Activated naive CD4-positive, alpha-beta T cell (primary cell): ENCODE results near the gene ADCY2.

ENCODE experiments used
- DNase-seq, 4 experiments: peaks; one replicate each; lab custom pipeline; 2025; lab: John Stamatoyannopoulos, UW

ADCY2 gene

DNA sequence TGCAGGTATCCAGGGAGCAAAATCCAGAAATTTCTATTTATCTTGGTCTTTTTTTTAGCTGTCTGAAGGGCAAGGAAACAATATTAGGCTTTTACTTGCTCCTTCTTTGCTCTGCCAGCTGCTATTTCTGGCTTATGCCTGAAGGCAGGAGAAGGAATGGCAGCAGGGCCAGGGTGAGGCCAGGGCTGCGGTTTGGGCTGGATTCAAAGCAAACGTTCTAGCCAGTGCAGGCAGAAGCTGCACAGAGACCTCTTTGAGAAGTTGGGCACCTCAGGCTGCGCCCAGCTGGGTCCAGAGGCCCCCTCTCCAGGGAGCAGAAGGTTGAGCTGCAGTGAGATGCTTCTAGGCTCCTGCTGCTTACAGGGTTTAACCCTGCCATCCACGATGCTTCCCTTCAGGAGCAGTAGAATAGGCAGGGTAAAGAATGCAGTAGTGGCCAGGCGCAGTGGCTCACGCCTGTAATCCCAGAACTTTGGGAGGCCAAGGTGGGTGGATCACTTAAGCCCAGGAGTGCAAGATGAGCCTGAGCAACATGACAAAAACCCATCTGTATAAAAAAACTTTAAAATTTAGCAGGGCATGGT lies 201.2 kb downstream of the ADCY2 start:
- no peak for DNase-seq

DNA sequence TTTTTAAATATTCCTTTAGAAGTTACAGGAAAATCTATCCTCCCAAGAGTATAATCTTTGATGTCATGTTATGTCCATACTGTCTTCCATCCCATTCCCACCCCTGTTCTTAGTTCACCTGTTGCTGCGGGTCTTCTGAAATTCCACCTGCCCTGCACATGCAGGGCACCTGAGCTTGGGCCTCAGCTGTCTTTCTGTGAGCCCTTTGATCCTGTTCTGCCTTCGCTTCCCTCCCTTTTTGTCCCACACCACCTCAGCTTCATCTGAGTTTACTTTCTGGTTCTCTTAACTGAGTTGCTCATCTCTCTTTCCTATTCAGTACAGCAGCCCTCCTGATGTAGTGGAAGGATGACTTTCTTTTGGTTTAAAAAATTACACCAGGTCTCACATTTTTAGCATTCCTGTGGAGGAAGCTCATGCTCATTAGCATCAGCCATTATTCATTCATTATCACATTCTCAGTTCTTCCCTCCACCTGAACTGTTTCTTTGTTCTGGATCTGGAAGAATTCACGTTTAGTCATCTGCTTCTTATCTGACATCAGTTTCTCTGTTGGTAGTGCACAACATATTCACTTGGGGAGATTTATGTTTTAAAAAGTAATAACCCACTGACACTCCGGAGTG lies 211.0 kb downstream of the ADCY2 start:
- DNase-seq, result no peak

DNA sequence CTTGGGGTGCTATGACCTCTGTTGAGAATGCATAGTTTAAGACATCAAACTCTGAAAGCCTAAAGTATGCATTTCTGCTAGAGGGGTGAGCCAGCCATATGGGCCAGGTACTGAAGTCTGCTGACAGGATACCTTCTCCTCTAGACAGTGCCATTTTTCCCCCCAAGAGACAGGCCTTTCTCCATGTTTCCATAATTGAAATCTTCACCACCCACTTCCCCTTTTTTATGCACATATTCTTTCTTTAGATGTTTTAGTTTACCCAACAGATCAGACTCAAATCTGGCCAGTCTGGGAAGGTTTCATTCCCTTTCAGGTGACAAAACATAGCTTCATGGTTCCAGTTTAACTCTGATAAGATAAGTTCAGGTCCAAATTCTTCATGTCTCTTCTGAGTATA lies 212.8 kb downstream of the ADCY2 start:
- DNase-seq, result no peak

DNA sequence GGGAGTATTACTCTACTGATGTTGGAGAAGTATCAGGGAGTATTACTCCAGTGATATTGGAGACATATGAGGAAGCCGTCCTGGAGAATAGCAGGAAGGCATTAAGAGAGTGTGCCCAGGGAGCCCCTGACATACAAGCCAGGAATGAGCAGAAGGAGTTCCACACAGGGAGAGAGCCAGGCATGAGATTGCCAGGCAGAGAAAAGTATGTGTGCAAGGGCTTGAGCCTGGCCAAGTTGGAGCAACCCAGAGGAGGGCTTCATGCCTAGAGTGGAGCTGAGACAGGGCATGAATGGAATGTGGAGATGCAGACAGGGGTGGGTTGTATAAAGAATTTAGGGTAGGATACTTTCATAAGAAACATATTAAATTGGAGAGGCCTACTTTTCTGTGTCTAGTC lies 213.8 kb downstream of the ADCY2 start:
- DNase-seq, result no peak

DNA sequence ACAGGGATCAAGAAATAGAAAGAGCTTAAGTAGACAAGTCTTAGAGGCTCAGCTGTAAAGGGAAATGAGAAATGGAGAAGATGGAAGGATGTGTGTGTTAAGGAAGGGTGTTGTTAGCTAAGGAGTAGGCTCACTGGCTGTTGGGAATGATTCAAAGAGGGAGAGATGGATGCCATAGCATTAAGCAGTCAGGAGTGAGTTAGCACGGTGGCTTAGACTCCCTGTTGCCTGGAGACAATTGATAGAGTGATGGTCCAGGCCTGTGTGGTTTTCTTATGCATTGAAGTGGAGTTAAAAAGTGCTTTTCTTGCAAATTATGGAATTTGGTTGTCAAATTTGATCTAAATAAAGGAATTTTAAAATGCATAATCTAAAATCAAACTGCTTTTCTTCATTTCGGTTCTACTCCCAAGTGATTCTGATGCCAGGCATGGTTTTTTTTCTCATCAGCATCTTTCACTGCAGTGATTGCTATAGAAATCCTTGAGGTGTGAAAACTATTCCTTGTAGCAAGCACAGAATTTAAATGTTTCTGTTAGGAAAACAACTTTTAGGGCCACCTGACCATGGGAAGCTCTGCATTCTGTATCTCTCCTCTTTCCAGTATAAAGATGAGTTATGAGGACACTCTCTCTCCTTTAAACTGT lies 214.7 kb downstream of the ADCY2 start:
- no peak for DNase-seq

DNA sequence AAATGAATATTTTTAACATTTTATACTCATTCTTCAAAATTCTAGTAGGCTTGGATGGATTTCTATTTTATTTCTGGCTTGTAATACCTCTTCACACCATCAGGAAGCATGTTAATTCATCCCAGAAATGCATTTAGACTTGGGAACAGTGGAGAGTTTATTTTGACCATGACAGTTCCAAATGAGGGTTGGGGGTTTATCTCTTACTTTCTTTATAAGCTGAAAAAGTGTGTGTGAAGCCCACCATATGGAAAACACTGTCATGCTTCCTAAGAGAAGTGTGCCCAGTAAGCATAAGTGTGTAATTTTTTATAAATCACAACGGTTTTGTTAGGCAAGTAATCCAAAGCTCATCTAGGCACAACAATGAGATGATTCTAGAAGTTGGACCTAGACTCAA lies 215.6 kb downstream of the ADCY2 start:
- DNase-seq, result no peak

DNA sequence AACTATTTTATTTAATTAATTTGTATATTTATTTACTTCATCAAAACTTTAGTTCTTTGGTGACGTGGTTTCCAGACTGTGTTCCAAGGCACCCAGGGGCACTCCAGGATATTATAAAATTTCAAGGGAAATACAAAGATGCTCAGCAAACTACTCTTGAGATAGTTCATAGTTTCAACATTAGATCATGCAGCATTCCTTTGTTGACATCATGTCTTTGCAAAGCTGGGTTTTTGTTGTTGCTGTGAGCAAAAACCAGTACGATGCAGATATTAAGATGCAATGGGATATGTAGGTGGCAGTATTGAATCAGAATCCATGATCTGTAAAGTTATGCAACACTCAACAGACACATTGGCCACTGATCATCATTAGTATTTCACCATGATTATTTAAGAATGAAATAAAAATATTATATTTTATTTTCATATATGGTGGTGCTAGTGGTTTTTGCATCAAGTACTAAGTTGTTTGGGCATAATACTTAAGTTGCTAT lies 219.7 kb downstream of the ADCY2 start:
- DNase-seq, result no peak

DNA sequence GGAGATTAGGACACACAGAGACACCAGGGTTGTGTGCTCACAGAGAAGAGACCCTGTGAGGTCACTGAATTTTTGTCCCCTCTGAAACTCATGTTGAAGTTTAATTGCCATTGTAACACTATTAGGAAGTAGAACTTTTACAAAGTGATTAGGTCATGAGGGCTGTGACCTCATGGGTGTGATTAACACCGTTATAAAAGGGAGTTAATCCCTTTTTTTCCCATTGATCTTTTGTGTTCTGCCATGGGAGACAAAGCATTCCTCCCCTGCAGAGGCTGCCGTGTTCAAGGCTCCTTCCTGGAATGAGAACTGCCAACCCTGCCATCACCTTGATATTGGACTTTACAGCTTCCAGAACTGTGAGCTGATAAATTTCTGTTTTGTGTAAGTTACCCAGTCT lies 221.0 kb downstream of the ADCY2 start:
- DNase-seq, result no peak

DNA sequence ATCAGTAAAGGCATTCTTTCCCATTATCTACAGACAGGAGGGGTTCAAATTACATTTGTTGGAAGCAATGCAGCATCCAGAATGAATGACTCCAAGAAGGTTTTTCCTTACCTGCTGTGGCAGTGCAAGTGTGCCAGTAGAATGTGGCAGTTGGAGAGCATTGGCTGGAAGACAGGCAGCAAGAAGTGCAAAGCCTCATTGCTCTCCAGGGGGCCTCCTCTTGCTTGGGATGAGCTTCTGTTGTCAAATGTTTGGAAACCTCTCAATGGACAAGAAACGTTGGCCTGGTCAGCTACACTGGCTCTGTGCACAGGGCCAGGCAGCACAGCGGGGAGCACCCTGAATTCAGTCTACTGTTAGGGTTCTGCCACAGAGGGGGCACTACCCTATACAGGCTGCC lies 226.6 kb downstream of the ADCY2 start:
- DNase-seq, result no peak

DNA sequence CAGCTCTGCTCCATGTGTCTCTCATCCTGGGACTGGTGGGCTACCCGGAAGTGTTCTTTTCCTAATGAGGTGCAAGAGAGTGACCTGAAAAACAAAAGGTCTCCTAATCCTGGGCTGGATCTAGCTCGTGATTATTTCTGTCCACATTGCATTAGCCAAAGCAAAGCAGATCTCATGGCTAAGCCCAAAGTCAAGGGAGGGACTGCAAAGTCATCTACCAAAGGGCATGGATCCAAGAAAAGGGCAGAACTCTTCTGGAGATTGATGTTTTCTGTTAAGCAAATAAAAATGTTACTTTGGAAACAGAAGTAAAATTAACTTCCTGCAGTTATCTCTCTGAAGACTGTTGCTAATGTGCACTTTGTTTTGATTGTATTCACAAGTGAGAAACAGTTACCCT lies 229.8 kb downstream of the ADCY2 start:
- DNase-seq, result no peak

DNA sequence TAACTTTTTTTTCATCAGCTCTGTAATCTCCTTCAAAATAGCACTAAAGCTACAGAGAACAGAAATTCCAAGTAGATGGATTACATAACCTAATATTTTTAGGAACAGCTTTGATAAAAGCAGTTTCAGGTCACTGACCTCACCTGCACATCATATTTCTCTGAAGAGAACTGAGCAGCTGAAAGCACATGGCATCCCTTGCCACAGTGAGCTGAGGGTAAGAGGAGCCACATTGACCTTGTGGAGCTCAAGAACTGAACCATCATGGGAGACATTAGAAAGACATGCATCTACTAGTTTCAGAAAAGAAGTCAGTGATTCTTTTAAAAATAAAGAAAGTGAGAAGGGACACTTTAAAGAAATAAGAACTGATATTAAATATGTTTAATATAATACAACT lies 232.3 kb downstream of the ADCY2 start:
- no peak for DNase-seq

DNA sequence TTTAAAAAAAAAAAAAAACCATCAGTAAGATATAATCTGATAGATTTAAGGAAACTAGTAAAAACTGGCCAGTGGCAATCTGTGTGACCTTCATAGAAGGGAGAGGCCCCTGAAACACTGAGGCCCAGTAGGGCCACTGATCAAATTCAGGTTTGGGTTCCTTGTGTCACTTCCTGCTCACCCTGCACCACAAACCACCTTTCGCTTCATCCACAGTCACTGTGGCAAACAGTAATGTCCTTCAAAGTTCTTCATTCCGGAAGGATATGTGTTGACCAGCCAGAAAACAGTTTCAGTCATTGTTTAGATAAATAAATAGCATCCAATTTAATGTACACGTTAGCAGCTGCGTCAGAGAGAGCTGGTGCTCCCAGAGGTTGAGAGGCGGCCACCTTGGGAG lies 232.9 kb downstream of the ADCY2 start:
- no peak for DNase-seq

DNA sequence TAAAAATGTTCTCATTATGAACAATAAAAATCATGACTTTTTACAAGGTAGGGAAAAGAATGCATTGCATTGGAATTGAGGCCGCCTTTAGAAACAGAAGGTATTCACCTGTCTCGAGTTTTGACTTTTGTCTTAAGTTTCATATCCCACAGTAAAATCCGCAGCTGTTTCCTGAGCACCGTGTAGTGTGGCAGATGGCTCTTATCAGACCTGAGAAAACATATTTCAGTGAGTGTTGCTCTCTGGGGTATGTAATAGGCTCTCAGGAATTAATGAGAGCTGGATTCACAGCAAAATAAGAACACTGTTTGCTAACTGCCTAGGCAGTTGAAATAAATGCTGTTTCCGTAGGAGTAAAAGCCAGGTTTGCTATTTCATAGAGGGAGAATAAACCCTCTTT lies 233.6 kb downstream of the ADCY2 start:
- DNase-seq, result no peak

DNA sequence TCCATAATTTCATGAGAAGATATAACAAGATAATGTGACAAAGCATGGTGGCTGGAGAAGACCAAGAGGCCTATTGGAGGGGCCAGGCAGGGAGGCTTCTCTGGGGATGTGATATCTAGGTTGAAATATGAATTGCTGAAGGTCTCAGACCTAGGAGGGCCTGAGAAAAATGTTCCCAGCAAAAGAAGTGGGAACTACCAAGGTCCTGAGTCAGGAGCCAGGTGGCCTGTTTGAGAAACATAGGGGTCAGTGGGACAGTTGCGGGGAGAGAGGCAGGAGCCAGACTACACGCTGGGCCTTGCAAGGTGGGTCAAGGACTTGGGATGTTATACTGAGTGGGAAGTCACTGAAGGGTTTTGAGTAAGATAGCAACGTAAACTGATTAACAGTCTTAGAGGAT lies 238.9 kb downstream of the ADCY2 start:
- no peak for DNase-seq

DNA sequence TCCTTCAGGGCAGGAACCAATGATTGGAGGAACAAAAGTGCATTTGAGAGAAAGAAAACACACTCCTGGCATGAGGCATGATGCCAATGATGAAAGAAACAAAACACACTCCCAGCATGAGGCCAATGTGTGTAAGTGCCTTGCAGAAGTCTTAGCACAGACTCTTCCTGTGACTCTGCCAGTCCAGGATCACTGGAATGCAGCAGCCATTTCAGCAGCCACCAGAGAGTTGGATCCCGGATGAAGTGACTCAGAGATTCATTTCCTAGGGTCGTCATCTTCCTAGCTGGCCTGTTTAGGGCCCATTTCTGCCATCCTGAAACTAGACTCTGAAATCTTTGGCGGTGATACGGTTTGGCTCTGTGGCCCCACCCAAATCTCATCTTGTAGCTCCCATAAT lies 242.5 kb downstream of the ADCY2 start:
- no peak for DNase-seq

DNA sequence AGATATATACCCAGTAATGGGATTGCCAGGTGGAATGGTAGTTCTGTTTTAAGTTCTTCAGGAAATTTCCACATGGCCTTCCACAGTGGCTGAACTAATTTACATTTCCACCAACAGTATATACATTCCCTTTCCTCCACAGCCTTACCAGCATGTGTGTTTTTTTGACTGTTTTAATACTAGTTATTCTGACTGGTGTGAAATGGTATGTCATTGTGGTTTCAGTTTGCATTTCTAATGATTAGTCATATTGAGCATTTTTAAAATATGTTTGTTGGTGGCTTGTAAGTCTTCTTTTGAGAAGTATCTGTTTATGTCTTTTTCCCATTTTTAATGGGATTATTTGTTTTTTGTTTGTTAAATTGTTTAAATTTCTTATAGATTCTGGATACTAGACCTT lies 246.1 kb downstream of the ADCY2 start:
- DNase-seq, result no peak

DNA sequence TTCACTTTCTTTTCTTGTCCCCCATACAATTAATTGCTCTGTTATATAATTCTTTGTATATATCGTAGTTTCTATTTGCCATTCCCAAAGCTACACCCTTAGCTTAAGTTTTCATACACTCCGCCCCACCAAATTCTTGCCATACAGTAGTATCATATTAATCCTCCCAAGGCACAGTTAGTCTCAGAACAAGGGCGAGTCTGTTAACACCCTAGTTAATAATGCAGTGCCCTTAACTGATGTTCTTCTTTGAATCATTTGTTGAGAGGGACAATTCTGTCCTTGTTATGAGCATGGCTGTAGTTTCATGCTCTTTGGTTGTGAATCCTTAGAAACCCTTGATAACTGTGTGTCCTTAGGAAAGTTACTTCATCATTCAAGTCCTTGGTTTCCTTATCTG lies 248.8 kb downstream of the ADCY2 start:
- DNase-seq, result no peak

DNA sequence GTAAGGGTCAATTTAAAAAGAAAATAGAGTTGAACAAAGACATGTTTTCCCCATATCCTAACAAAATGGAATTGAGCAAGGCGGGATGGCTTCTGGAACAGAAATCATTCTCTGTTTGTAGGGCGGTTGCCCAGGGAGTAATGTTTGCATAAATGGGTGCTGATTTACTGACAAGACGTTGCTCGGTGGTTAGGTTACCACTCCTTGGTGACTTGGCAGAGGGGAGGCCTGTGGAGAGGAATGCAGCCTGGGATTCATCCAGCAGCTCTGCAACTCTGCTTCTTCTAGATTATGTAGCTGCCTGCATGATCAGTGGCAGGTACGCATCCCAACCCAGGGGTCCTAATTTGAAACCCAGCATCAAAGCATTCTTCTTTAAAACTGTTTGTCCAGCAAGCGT lies 254.8 kb downstream of the ADCY2 start:
- DNase-seq, result no peak

DNA sequence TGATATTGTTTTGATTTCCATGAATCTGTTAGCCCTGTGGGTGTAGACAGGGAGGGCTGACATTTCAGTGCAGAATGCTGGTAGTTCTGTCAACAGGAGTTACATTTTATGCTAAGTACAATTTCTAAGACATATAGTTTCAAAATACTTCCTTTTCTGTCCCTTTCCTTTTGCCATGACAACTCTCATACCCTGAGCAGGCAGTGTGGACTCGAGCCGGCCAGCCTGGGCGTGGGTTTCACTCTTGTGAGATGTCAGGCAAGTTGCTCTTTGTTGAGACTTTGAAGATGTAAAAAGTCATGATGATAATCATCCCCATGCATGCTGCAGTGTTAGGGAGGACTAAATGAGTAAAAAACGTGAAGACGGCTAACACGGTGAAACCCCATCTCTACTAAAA lies 257.1 kb downstream of the ADCY2 start:
- DNase-seq, result no peak

DNA sequence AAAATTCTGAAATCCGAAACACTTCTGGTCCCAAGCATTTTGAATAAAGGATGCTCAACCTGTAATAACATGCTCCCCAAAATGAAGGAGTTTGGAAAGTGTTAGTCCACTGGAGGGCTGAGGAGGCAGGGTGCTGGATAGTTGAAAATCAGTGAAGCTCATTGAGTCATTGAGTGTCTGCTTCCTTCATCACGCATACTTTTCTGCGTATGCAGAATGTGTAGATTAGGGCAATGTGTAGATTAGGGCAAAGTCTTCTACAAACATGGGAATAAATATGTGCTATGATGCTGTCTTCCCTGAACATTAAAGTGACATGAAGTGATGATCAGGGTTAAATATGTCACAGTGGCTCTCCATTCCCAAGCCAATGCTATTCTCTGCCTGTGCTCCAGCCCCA lies 261.2 kb downstream of the ADCY2 start:
- no peak for DNase-seq

DNA sequence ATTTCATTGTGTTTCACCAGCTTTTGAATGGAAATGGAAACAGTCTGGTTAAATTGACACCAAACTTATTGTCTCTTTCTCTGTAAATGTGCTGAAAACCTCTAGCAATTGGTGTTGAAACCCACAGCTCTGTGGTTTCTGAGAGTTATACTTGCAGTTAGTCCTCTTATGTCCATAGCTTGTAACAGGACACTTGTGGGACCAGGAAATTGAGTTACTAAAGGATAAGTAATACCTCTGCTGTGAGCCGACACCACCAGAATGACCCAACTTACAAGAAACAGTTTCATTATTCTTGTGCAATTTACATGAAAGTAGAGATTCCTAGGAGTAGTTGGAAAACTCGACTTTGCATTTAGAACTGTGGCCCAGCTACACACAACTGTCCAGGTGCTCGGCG lies 263.5 kb downstream of the ADCY2 start:
- no peak for DNase-seq

DNA sequence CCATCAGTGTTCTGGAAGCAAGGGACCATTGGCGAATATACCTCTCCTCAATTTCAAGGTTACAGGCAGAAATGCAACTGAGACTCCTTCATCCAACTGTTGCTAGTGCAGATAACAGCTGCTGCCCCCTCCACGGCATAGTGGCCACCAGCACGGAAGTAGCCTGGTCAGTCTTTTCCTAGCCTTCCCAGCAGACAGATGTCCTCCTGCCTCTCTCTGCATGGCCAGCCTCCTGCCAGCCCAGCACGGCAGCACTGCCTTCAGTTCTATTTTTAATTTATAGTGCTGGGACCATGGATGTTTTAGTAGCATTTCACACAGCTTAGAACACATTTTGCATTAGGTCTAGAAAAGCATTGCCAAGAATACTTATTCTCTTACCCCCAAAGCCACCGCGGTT lies 266.4 kb downstream of the ADCY2 start:
- no peak for DNase-seq

DNA sequence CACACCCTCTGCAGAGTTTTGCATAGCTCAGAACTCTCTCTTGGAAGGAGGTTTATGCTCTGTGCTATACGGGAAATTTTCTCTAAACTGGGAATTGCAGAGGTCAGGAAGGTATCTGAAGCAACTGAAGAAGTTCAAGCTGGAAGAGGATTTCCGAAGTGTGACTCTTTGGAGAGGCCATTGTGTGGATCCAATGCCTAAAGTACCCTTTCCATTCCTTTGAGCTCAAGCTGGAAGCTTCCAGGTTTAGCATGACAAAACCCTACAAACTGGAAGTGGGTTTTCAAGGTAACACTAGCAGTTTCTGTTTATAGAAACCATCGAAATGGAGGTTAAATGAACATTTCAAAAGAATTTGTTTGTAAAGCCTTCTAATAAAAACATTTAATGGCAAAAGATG lies 267.9 kb downstream of the ADCY2 start:
- DNase-seq, result no peak

DNA sequence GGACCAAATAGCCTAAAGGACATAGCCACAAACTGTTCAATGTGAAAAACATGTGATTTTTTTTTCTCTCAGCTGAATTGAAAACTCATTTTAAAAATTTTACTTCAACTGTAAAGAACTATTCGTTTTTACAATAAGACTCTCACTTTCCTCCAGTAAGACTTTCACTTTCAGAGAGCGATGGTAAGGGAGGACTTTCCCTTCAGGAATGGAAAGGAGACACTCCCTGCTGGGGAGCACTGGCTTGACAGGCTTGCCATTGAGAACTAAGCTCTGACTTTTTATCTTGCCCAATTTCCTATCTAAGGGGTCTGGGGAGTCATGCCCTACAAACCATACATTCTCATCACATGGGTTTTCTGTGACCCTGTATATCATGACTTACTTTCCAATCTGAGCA lies 268.3 kb downstream of the ADCY2 start:
- DNase-seq, result no peak
